ENCODE data around the gene IBA57.

IBA57 gene

DNA sequence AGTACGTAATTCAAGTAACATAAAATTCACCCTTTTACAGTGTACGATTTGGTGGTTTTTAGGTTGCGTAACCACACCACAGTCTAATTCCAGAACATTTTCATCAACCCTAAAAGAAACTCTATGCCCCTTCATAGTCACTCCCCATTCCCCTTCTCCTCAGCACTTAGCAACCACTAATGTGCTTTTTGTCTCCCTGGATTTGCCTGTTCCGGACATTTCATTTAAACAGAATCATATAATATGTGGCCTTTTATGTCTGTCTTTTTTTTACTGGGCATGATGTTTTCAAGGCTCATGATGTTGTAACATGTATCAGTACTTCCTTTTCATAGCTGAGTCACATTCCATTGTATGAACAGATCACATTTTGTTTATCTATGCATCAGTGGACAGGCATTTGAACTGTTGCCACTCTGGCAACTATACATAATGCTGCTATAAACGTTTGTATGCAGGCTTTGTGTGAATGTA, 63.0 kb downstream of the IBA57 start:
- peak; percentile 83 for ATAC-seq
- TF ChIP-seq PPARA (CRISPR knock-in tag; IDR thresholded peaks at IDR 0.05; ENCODE audit: borderline replicate concordance) (no peak), ESRRG (CRISPR knock-in tag; IDR thresholded peaks at IDR 0.05) (no peak), TCF4 (CRISPR knock-in tag; IDR thresholded peaks at IDR 0.05; ENCODE audit: borderline replicate concordance) (no peak), RARB (CRISPR knock-in tag; IDR thresholded peaks at IDR 0.05) (no peak), ZFP30 (CRISPR knock-in tag; IDR thresholded peaks at IDR 0.05) (no peak), ZNF565 (CRISPR knock-in tag; conservative IDR thresholded peaks at IDR 0.05; ENCODE audit: low read depth) (no peak), BACH2 (CRISPR knock-in tag; IDR thresholded peaks at IDR 0.05; ENCODE audit: borderline replicate concordance) (no peak), ZNF8 (CRISPR knock-in tag; IDR thresholded peaks at IDR 0.05) (no peak), ZC3H10 (CRISPR knock-in tag; IDR thresholded peaks at IDR 0.05) (no peak), POU6F1 (CRISPR knock-in tag; IDR thresholded peaks at IDR 0.05; ENCODE audit: borderline replicate concordance, low read depth) (no peak), ZFP3 (CRISPR knock-in tag; IDR thresholded peaks at IDR 0.05) (no peak), CSRNP3 (CRISPR knock-in tag; IDR thresholded peaks at IDR 0.05) (no peak), ARNTL (CRISPR knock-in tag; IDR thresholded peaks at IDR 0.05; ENCODE audit: borderline replicate concordance, low read depth) (no peak), GLIS3 (CRISPR knock-in tag; IDR thresholded peaks at IDR 0.05) (no peak), CREB5 (CRISPR knock-in tag; IDR thresholded peaks at IDR 0.05; ENCODE audit: low read depth) (no peak)
- TF ChIP-seq, protein P1, sequence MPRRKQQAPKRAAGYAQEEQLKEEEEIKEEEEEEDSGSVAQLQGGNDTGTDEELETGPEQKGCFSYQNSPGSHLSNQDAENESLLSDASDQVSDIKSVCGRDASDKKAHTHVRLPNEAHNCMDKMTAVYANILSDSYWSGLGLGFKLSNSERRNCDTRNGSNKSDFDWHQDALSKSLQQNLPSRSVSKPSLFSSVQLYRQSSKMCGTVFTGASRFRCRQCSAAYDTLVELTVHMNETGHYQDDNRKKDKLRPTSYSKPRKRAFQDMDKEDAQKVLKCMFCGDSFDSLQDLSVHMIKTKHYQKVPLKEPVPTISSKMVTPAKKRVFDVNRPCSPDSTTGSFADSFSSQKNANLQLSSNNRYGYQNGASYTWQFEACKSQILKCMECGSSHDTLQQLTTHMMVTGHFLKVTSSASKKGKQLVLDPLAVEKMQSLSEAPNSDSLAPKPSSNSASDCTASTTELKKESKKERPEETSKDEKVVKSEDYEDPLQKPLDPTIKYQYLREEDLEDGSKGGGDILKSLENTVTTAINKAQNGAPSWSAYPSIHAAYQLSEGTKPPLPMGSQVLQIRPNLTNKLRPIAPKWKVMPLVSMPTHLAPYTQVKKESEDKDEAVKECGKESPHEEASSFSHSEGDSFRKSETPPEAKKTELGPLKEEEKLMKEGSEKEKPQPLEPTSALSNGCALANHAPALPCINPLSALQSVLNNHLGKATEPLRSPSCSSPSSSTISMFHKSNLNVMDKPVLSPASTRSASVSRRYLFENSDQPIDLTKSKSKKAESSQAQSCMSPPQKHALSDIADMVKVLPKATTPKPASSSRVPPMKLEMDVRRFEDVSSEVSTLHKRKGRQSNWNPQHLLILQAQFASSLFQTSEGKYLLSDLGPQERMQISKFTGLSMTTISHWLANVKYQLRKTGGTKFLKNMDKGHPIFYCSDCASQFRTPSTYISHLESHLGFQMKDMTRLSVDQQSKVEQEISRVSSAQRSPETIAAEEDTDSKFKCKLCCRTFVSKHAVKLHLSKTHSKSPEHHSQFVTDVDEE (CRISPR knock-in tag; IDR thresholded peaks at IDR 0.05) = no peak

GRCh38 chr1:228231189-228231588, 65.6 kb downstream of the IBA57 start:
- TF ChIP-seq PPARA (CRISPR knock-in tag; IDR thresholded peaks at IDR 0.05; ENCODE audit: borderline replicate concordance) (no peak), ZNF70 (CRISPR knock-in tag; IDR thresholded peaks at IDR 0.05) (no peak), GLIS3 (CRISPR knock-in tag; IDR thresholded peaks at IDR 0.05) (no peak), CSDC2 (CRISPR knock-in tag; IDR thresholded peaks at IDR 0.05) (no peak), ARNTL (CRISPR knock-in tag; IDR thresholded peaks at IDR 0.05; ENCODE audit: borderline replicate concordance, low read depth) (no peak), BACH2 (CRISPR knock-in tag; IDR thresholded peaks at IDR 0.05; ENCODE audit: borderline replicate concordance) (no peak)
- no peak for ATAC-seq
